Measurements from ENCODE around the gene ARID5A. TPM values are rescaled to one million over a fixed set of nuclear protein-coding genes. Genes with fewer than 3 reads are reported as not detected.

Gene ARID5A
- total RNA-seq, 2 experiments from 2014 or later: 326 to 342 TPM

DNA sequence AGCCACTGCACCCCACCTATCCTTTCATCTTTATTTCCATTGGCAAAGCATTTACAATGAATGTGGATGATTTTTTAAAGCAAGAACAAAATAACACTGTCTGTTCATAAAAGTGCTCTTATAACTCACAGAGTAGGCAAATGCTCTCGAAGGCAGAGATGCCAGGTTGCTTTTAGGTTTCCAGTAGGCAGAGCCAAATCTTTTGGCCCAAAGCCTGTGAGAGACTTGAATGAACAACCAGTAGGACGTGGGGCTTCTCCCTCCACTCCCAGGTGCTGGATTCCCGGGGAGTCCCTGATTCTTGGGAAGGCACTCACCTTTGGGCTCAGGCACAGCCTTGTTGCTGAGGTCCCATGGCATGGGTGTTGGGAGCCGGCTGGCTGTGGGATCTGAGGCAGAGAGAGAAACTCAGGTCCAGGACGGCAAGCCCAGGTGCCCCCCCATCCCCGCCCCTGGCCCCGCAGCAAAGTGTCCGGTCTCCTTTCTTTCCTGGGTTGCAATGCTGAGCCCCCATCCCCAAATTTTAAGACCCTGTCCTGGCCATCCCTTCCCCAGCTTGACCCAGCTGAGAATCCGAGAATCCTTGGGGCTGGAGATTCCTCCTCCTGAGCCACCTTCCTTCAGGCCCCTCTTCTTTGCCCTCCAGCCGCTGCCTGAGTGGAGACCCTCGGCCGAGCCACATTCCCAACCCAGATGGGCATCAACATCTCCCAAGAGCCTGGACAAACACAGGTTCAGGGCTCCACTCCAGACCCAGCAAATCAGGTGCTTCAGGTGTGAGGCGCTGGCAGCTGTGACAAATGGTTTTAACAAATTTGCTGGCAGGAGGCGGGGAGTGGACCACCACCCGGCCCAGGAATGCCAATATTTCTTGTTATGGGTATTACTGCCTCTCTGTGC is 37.2 kb upstream of the ARID5A start:
- no peak for ATAC-seq (ENCODE audit: poor library complexity)
- Histone ChIP-seq H3K27ac (ENCODE audit: low read depth in 1 of 2, low read length in 2 of 2) (no peak overlapping the region), H3K4me3 (ENCODE audit: low read length) (no peak overlapping the region), H3K36me3 (ENCODE audit: insufficient read depth, low read length) (no peaks in the 10 kb centered on the region), H3K9me3 (ENCODE audit: control insufficient read depth in 1 of 2, insufficient read depth in 1 of 2, low read length in 2 of 2) (peaks cover 5 to 8% of the 10 kb centered on the region in 2 experiments), H3K4me1 (ENCODE audit: insufficient read depth, low read length) (peaks cover 17% of the 10 kb centered on the region), H3K27me3 (ENCODE audit: control insufficient read depth in 1 of 2, insufficient read depth in 2 of 2, low read length in 2 of 2) (no peaks in the 10 kb centered on the region)
- CTCF ChIA-PET: no interaction called here
- intact Hi-C loops (cut with DNase I, micrococcal nuclease): no loop called here
- no peak overlapping the region for H3K4me3 Mint-ChIP-seq
- POLR2A ChIA-PET: no interaction called here
- peaks cover 13% of the 10 kb centered on the region for H3K4me1 Mint-ChIP-seq (ENCODE audit: low read depth)
- H3K9me3 Mint-ChIP-seq: peaks cover 5% of the 10 kb centered on the region
- H3K27ac Mint-ChIP-seq: no peak overlapping the region
- peaks cover 2% of the 10 kb centered on the region for H3K36me3 Mint-ChIP-seq (ENCODE audit: low read depth)
- no peak for DNase-seq
- TF ChIP-seq, protein P1, sequence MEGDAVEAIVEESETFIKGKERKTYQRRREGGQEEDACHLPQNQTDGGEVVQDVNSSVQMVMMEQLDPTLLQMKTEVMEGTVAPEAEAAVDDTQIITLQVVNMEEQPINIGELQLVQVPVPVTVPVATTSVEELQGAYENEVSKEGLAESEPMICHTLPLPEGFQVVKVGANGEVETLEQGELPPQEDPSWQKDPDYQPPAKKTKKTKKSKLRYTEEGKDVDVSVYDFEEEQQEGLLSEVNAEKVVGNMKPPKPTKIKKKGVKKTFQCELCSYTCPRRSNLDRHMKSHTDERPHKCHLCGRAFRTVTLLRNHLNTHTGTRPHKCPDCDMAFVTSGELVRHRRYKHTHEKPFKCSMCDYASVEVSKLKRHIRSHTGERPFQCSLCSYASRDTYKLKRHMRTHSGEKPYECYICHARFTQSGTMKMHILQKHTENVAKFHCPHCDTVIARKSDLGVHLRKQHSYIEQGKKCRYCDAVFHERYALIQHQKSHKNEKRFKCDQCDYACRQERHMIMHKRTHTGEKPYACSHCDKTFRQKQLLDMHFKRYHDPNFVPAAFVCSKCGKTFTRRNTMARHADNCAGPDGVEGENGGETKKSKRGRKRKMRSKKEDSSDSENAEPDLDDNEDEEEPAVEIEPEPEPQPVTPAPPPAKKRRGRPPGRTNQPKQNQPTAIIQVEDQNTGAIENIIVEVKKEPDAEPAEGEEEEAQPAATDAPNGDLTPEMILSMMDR (IDR thresholded peaks at IDR 0.05): no peak
- H3K27me3 Mint-ChIP-seq: peaks cover 10% of the 10 kb centered on the region

DNA sequence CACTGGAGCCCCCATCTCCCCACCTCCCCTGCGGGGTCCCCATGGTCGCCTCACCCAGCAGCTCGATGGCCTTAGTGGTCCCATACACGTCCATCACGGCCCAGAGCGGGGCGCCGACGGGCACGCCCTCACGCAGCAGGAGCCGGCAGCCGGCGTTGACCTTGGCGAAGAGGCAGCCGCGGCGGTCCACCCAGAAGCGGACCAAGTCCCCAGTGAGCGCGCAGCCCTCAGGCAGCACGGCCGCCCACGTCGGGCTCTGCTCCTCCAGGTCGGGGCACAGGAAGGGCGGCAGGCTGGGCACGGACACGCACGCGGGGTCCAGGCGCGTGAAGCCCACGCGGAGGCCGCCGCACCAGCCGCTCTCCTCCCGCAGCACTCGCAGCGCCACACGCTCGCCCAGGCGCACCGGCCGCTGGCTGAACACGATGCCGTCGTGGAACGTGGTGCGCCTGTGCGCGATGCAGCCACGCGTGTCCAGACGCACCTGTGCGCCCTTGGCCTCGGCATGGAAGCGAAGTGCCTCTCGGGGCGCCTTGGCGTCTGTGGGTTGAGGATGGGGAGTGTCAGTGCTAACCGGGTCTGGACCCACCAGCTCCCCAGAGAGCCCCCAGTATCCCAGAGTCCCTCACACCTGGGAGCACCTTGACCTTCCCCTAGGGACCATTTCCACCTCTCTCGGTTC is 36.0 kb upstream of the ARID5A start:
- Histone ChIP-seq H3K27ac (ENCODE audit: low read depth in 1 of 2, low read length in 2 of 2) (no peak overlapping the region), H3K36me3 (ENCODE audit: insufficient read depth, low read length) (no peaks in the 10 kb centered on the region), H3K4me1 (ENCODE audit: insufficient read depth, low read length) (peaks cover 17% of the 10 kb centered on the region), H3K9me3 (ENCODE audit: control insufficient read depth in 1 of 2, insufficient read depth in 1 of 2, low read length in 2 of 2) (peaks cover 0 to 5% of the 10 kb centered on the region in 2 experiments), H3K27me3 (ENCODE audit: control insufficient read depth in 1 of 2, insufficient read depth in 2 of 2, low read length in 2 of 2) (no peaks in the 10 kb centered on the region), H3K4me3 (ENCODE audit: low read length) (no peak overlapping the region)
- Mint-ChIP-seq H3K4me3 (no peak overlapping the region), H3K9me3 (no peaks in the 10 kb centered on the region), H3K36me3 (ENCODE audit: low read depth) (no peaks in the 10 kb centered on the region), H3K27me3 (peaks cover 10% of the 10 kb centered on the region), H3K27ac (no peak overlapping the region), H3K4me1 (ENCODE audit: low read depth) (peaks cover 13% of the 10 kb centered on the region)
- ChIA-PET POLR2A (no interaction called here), CTCF (no interaction called here)
- no peak for DNase-seq
- intact Hi-C loops (cut with DNase I, micrococcal nuclease): loop anchor here in 1 of 2 experiments (10.0 kb wide), 1 partner anchor 476 kb away; no protein-coding TSS in a partner anchor
- TF ChIP-seq, protein P1 (IDR thresholded peaks at IDR 0.05): no peak
- ATAC-seq (ENCODE audit: poor library complexity): no peak

DNA sequence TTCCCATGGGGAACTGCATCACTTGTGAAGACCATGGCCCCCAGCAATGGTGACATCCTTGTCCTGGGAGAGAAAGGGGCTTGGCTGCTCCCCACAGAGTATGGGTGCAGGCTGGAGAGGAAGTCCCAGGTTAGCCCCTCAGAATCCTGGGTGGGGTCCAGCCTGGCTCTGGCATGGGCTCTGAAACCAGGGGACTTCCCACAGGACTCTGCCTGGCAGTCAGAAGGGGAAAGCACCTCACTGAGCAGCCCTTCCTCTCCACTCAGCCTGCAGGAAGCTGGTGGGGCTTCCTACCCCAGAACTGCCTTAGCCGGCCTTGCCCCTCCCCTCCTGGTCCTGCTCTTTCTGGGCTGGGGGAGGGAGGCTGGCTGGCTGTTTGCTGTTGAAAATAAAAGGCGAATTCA is 35.1 kb upstream of the ARID5A start:
- Histone ChIP-seq H3K4me3 (ENCODE audit: low read length) (no peak overlapping the region), H3K4me1 (ENCODE audit: insufficient read depth, low read length) (peaks cover 17% of the 10 kb centered on the region), H3K36me3 (ENCODE audit: insufficient read depth, low read length) (no peaks in the 10 kb centered on the region), H3K9me3 (ENCODE audit: control insufficient read depth in 1 of 2, insufficient read depth in 1 of 2, low read length in 2 of 2) (no peaks in the 10 kb centered on the region), H3K27me3 (ENCODE audit: control insufficient read depth in 1 of 2, insufficient read depth in 2 of 2, low read length in 2 of 2) (no peaks in the 10 kb centered on the region), H3K27ac (ENCODE audit: low read depth in 1 of 2, low read length in 2 of 2) (no peak overlapping the region)
- intact Hi-C loops (cut with DNase I, micrococcal nuclease): loop anchor here in 1 of 2 experiments (10.0 kb wide), 1 partner anchor 477 kb away; no protein-coding TSS in a partner anchor
- Mint-ChIP-seq H3K4me1 (ENCODE audit: low read depth) (peaks cover 13% of the 10 kb centered on the region), H3K9me3 (no peaks in the 10 kb centered on the region), H3K4me3 (no peak overlapping the region), H3K27me3 (peaks cover 10% of the 10 kb centered on the region), H3K27ac (no peak overlapping the region), H3K36me3 (ENCODE audit: low read depth) (no peaks in the 10 kb centered on the region)
- peak; percentile 74 for ATAC-seq (ENCODE audit: poor library complexity)
- DNase-seq: peak in 4 of 14 experiments; percentile 23 to 57 (median 52)
- TF ChIP-seq, protein P1 (IDR thresholded peaks at IDR 0.05): no peak
- ChIA-PET POLR2A (interaction anchor here (1.2 kb wide), 1 partner anchor 94 kb away, joined by 3 read pairs; no protein-coding TSS in a partner anchor), CTCF (interaction anchor here (0.6 kb wide), 1 partner anchor 80 kb away, joined by 3 read pairs; no protein-coding TSS in a partner anchor)

All from CD4-positive, alpha-beta T cell (primary cell).